ENCODE data around the gene VSTM2L. TPM values are rescaled to one million over a fixed set of nuclear protein-coding genes. Genes with fewer than 3 reads are reported as not detected.

The VSTM2L gene
- total and polyA plus RNA-seq, 2 of the 4 experiments (the other 2 are of a cell fraction), result 0.18 to 0.19 TPM

DNA sequence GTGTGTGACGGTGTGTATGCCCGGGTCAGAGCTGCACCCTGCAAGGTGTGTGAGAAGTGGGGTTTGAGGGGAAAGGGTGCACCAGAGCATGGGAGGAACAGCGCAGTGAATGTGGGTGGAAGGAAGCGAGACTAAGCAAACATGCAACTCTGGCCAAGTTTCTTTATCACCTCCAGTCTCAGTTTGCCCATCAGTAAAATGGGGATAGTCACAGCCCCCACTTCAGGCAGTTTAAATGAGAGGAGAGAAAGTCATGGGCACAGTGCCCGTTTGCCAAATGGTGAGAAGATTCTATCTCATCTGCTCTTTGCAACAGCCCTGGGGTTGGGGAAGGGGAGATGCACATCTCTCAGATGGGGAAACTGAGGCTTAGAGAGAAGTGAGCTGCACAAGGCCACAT lies 12.8 kb upstream of the VSTM2L start:
- in situ Hi-C loops (cut with MboI; ENCODE audit: low sequenced_read_pairs) (no loop called here), intact Hi-C loops (cut with micrococcal nuclease) (no loop called here), dilution Hi-C loops (cut with HindIII; ENCODE audit: low sequenced_read_pairs, unreplicated experiment) (no loop called here)
- no peaks in the 10 kb centered on the region for H3K4me1 ChIP-seq (ENCODE audit: control insufficient read depth, insufficient read depth, low read length)
- no peak overlapping the region for H3K4ac ChIP-seq (ENCODE audit: low read depth, low read length)
- H3K23ac ChIP-seq (ENCODE audit: low read depth, low read length), result no peak overlapping the region
- H3K4me3 ChIP-seq (ENCODE audit: insufficient read depth, low read depth, low read length), result no peak overlapping the region
- H4K20me1 ChIP-seq (ENCODE audit: insufficient read depth, low read length), result no peaks in the 10 kb centered on the region
- no peak overlapping the region for H2BK20ac ChIP-seq (ENCODE audit: low read depth, low read length)
- ATAC-seq (ENCODE audit: low read depth), result no peak
- no peak overlapping the region for H2BK120ac ChIP-seq (ENCODE audit: low read depth, low read length)
- no peak overlapping the region for H4K91ac ChIP-seq (ENCODE audit: insufficient read depth, low read depth, low read length)
- no peak overlapping the region for H2BK5ac ChIP-seq (ENCODE audit: low read depth, low read length, poor library complexity, severe bottlenecking)
- no peaks in the 10 kb centered on the region for H3K36me3 ChIP-seq (ENCODE audit: control insufficient read depth, insufficient read depth, low read length)
- no peak overlapping the region for H2AK9ac ChIP-seq (replicated peaks; ENCODE audit: low read depth, low read length, poor library complexity)
- no CpG with 5 or more reads among the region's 5 CpGs for WGBS, 2 experiments (ENCODE audit: extremely low coverage in 2 of 2, insufficient read length in 1 of 2)
- CTCF ChIA-PET, result interaction anchor here (0.5 kb wide), 1 partner anchor 18 kb away, joined by 3 read pairs; no protein-coding TSS in a partner anchor
- H3K56ac ChIP-seq (ENCODE audit: extremely low read depth, insufficient read depth, low read length), result no peak overlapping the region
- no peak overlapping the region for H4K5ac ChIP-seq (ENCODE audit: low read depth, low read length)
- no peak overlapping the region for H4K8ac ChIP-seq (ENCODE audit: low read depth in 2 of 2, low read length in 2 of 2)
- H3K14ac ChIP-seq (replicated peaks; ENCODE audit: low read depth, low read length), result no peak overlapping the region
- H3K27ac ChIP-seq (ENCODE audit: insufficient read depth, low read length), result no peak overlapping the region
- no peaks in the 10 kb centered on the region for H3K9me3 ChIP-seq (ENCODE audit: control insufficient read depth, insufficient read depth, low read length)
- no peak for TF ChIP-seq SMC3 (IDR thresholded peaks at IDR 0.05; ENCODE audit: low read depth, low read length)
- no peak for TF ChIP-seq CHD1 (IDR thresholded peaks at IDR 0.05; ENCODE audit: low read depth, low read length)
- TF ChIP-seq MAFK (IDR thresholded peaks at IDR 0.05; ENCODE audit: low read depth, low read length), result no peak
- H3K4me2 ChIP-seq (ENCODE audit: low read depth, low read length), result no peak overlapping the region
- peaks cover 32% of the 10 kb centered on the region; the same call in 1 of the 2 replicates for H3K27me3 ChIP-seq (ENCODE audit: control insufficient read depth, insufficient read depth, low read length)
- no peak overlapping the region for H3K18ac ChIP-seq (ENCODE audit: low read depth, low read length)
- no peak overlapping the region for H3K9ac ChIP-seq (ENCODE audit: low read depth, low read length)
- no TSS peak for BruUV-seq (replicated peaks)
- POLR2A ChIA-PET (ENCODE audit: unreplicated experiment), result no interaction called here
- H2BK15ac ChIP-seq (ENCODE audit: low read depth, low read length), result no peak overlapping the region
- H3K79me1 ChIP-seq (ENCODE audit: low read depth in 1 of 2, low read length in 2 of 2), result no peaks in the 10 kb centered on the region
- 0 out of 2 replicates have a peak, but pooled peaks cover 3% of the 10 kb centered on the region for H3K9me1 ChIP-seq (ENCODE audit: insufficient read depth, low read length)
- no peak overlapping the region for H2AK5ac ChIP-seq (ENCODE audit: low read depth, low read length)
- H2AFZ ChIP-seq (replicated peaks; ENCODE audit: low read length, poor library complexity), result no peak overlapping the region
- no peak for DNase-seq
